ENCODE data around the gene LONRF3. TPM values are rescaled to one million over a fixed set of nuclear protein-coding genes. Genes with fewer than 3 reads are reported as not detected.

LONRF3 gene
- total RNA-seq, 1 donor from 2014 or later: 0.30 TPM

GRCh38 chrX:119004920-119005524 is 30.6 kb downstream of the LONRF3 start:
- Mint-ChIP-seq H3K4me1 (no peaks in the 10 kb centered on the region), H3K36me3 (ENCODE audit: low read depth) (no peaks in the 10 kb centered on the region), H3K9me3 (no peaks in the 10 kb centered on the region), H3K27me3 (ENCODE audit: low read depth) (peaks cover 6% of the 10 kb centered on the region), H3K4me3 (no peak overlapping the region), H3K27ac (ENCODE audit: unreplicated experiment) (no peak overlapping the region)
- peak; percentile 75 for TF ChIP-seq CTCF (conservative IDR thresholded peaks at IDR 0.05)
- peak; percentile 37 for DNase-seq (ENCODE audit: low read depth, low spot score)

GRCh38 chrX:119007189-119007770 is 32.9 kb downstream of the LONRF3 start:
- TF ChIP-seq CTCF (conservative IDR thresholded peaks at IDR 0.05): no peak
- Mint-ChIP-seq H3K9me3 (peaks cover under 1% of the 10 kb centered on the region), H3K4me1 (no peaks in the 10 kb centered on the region), H3K27me3 (ENCODE audit: low read depth) (peaks cover 4% of the 10 kb centered on the region), H3K27ac (ENCODE audit: unreplicated experiment) (no peak overlapping the region), H3K4me3 (no peak overlapping the region), H3K36me3 (ENCODE audit: low read depth) (no peaks in the 10 kb centered on the region)
- no peak for DNase-seq (ENCODE audit: low read depth, low spot score)

- DNase-seq (ENCODE audit: low read depth, low spot score): peak; percentile 35
- Mint-ChIP-seq H3K4me3 (no peak overlapping the region), H3K36me3 (ENCODE audit: low read depth) (no peaks in the 10 kb centered on the region), H3K9me3 (peaks cover 2% of the 10 kb centered on the region), H3K27me3 (ENCODE audit: low read depth) (peaks cover 3% of the 10 kb centered on the region), H3K4me1 (no peaks in the 10 kb centered on the region), H3K27ac (ENCODE audit: unreplicated experiment) (no peak overlapping the region)
- TF ChIP-seq CTCF (conservative IDR thresholded peaks at IDR 0.05): peak; percentile 67
These were observed 33.8 kb downstream of the LONRF3 start for GRCh38 chrX:119008110-119008744.

GRCh38 chrX:119009071-119009470 is 34.7 kb downstream of the LONRF3 start:
- no peak for TF ChIP-seq CTCF (conservative IDR thresholded peaks at IDR 0.05)
- H3K36me3 Mint-ChIP-seq (ENCODE audit: low read depth): no peaks in the 10 kb centered on the region
- no peak overlapping the region for H3K4me3 Mint-ChIP-seq
- no peak for DNase-seq (ENCODE audit: low read depth, low spot score)
- H3K27ac Mint-ChIP-seq (ENCODE audit: unreplicated experiment): no peak overlapping the region
- peaks cover 2% of the 10 kb centered on the region for H3K9me3 Mint-ChIP-seq
- H3K4me1 Mint-ChIP-seq: no peaks in the 10 kb centered on the region
- no peaks in the 10 kb centered on the region for H3K27me3 Mint-ChIP-seq (ENCODE audit: low read depth)

- Mint-ChIP-seq H3K27ac (ENCODE audit: unreplicated experiment) (no peak overlapping the region), H3K4me3 (no peak overlapping the region), H3K4me1 (no peaks in the 10 kb centered on the region), H3K27me3 (ENCODE audit: low read depth) (no peaks in the 10 kb centered on the region), H3K36me3 (ENCODE audit: low read depth) (no peaks in the 10 kb centered on the region), H3K9me3 (peaks cover 2% of the 10 kb centered on the region)
- no peak for DNase-seq (ENCODE audit: low read depth, low spot score)
- no peak for TF ChIP-seq CTCF (conservative IDR thresholded peaks at IDR 0.05)
These were observed 36.1 kb downstream of the LONRF3 start for GRCh38 chrX:119010491-119010890.

All from neural crest cell (in vitro differentiated cells).